ENCODE results near the gene SBNO1.
"Not testable (repeated sequence)": the region's sequence is repeated elsewhere in the genome, so short reads cannot be mapped to it uniquely, and the experiment has no call there.

The SBNO1 gene

DNA sequence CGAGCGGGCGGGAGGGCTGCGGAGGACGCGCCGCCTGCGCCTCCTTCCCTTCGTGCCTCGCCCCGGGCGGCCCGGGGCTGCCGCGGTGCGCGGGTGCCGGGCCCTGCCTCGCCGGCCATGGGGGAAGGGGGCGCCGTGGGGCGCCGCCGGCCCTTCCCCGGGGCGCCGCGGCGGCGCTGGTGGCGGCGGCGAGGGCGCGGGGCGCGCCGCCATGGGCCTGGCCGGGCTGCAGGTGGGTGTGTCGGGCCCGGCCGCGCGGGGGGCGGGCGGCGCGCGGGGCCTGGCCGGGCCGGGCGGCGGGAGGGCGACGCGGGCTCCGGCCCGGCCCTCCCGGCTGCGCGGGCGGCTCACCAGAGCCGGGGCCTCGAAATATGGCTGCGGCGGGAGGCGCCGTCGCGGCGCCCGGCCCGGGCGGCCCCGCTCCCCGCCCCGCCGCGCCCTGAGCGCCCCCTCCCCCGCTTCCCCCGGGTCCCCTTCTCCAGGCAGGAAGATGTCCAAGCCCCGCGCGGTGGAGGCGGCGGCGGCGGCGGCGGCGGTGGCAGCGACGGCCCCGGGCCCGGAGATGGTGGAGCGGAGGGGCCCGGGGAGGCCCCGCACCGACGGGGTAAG is 24.4 kb upstream of the SBNO1 start:
- H3K79me1 ChIP-seq (ENCODE audit: low read length): peaks cover 10% of the 10 kb centered on the region
- H4K12ac ChIP-seq (ENCODE audit: low read depth, low read length): no peak overlapping the region
- no peak overlapping the region for H2AFZ ChIP-seq (ENCODE audit: insufficient read depth, low read length, poor library complexity)
- H2BK5ac ChIP-seq (ENCODE audit: low read depth, low read length, poor library complexity): peak overlapping the region; percentile 77
- no peak overlapping the region for H3K23ac ChIP-seq (ENCODE audit: low read length)
- H2BK120ac ChIP-seq (ENCODE audit: insufficient read depth, low read length, poor library complexity): no peak overlapping the region
- WGBS (ENCODE audit: extremely low coverage, insufficient coverage, insufficient read length): no CpG with 5 or more reads among the region's 102 CpGs
- peak overlapping the region; percentile 68 for H3K14ac ChIP-seq (ENCODE audit: low read length)
- peaks cover 24 to 27% of the 10 kb centered on the region in 2 experiments for H3K36me3 ChIP-seq (ENCODE audit: control insufficient read depth in 1 of 2, insufficient read depth in 2 of 2, low read length in 2 of 2)
- peaks cover 5% of the 10 kb centered on the region for H3K79me2 ChIP-seq (ENCODE audit: control insufficient read depth, insufficient read depth, low read length, poor library complexity)
- H2BK12ac ChIP-seq (ENCODE audit: low read length): no peak overlapping the region
- H3K18ac ChIP-seq (ENCODE audit: low read length): peak overlapping the region; percentile 81
- H3K4me3 ChIP-seq (ENCODE audit: low read depth, low read length): peak overlapping the region; percentile 77
- H3K4me1 ChIP-seq (ENCODE audit: control insufficient read depth in 1 of 2, insufficient read depth in 2 of 2, low read length in 2 of 2): peaks cover 11 to 14% of the 10 kb centered on the region in 2 experiments
- H3K9me3 ChIP-seq (ENCODE audit: insufficient read depth, low read depth, low read length): no peaks in the 10 kb centered on the region
- no peak overlapping the region for H2AK5ac ChIP-seq (ENCODE audit: low read length)
- no peak overlapping the region for H3K4ac ChIP-seq (ENCODE audit: low read depth, low read length)
- H4K8ac ChIP-seq (ENCODE audit: low read depth, low read length): no peak overlapping the region
- H3K27me3 ChIP-seq (ENCODE audit: insufficient read depth, low read length): no peaks in the 10 kb centered on the region
- DNase-seq: no peak
- H3K9ac ChIP-seq (ENCODE audit: low read length): peak overlapping the region; percentile 96
- peak overlapping the region; percentile 82 for H3K4me2 ChIP-seq (ENCODE audit: low read length)
- peak overlapping the region; percentile 84 for H4K91ac ChIP-seq (ENCODE audit: low read depth, low read length)
- H3K27ac ChIP-seq (ENCODE audit: low read depth, low read length): peak overlapping the region; percentile 70

DNA sequence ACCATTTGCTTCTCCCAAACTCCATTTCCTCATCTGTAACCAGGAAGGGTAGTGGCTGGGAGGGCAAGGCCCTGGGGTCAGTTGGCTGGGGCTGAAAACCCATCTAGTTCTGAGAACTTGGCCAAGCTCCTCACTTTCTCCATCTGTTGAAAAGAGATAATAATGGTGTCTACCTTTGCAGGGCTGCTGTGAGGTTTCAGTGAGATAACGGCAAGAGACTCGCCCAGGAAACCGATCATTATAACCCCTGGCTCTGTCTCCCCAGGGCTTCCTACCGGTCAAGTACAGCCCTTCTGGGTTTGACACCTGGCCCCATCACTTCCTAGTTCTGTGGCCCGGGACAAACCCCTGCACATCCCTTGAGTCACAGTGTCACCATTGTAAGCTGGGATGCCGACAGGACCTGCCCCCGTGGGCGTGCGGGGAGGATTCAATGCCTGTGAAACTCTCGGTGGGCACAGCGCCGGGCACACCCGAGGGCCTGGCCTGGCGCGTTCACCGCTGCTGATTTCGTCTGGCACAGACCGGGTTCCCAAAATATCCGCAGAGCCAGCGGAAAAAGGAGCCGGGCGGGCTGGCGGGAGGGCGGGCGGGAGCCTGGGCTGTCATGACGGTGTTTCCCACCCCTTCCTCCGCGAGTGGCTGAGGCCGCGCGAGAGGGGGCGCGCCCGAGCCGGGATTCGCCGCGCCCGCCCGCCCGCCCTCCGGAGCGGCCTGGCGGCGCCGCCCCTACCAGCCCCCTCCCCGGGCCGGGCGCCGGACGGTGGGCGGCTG is 23.7 kb upstream of the SBNO1 start:
- Histone ChIP-seq H3K14ac (ENCODE audit: low read length) (peak overlapping the region; percentile 33), H2AFZ (ENCODE audit: insufficient read depth, low read length, poor library complexity) (peak overlapping the region; percentile 33), H3K9ac (ENCODE audit: low read length) (peak overlapping the region; percentile 21), H2BK120ac (ENCODE audit: insufficient read depth, low read length, poor library complexity) (peak overlapping the region; percentile 41), H4K91ac (ENCODE audit: low read depth, low read length) (peak overlapping the region; percentile 58), H3K79me1 (ENCODE audit: low read length) (peaks cover 11% of the 10 kb centered on the region), H3K9me3 (ENCODE audit: insufficient read depth, low read depth, low read length) (no peaks in the 10 kb centered on the region), H3K4ac (ENCODE audit: low read depth, low read length) (peak overlapping the region; percentile 3), H3K18ac (ENCODE audit: low read length) (peak overlapping the region; percentile 25), H4K12ac (ENCODE audit: low read depth, low read length) (no peak overlapping the region), H3K23ac (ENCODE audit: low read length) (no peak overlapping the region), H3K4me3 (ENCODE audit: low read depth, low read length) (peak overlapping the region; percentile 77), H2AK5ac (ENCODE audit: low read length) (no peak overlapping the region), H3K4me1 (ENCODE audit: control insufficient read depth in 1 of 2, insufficient read depth in 2 of 2, low read length in 2 of 2) (peaks cover 11 to 14% of the 10 kb centered on the region in 2 experiments), H2BK5ac (ENCODE audit: low read depth, low read length, poor library complexity) (peak overlapping the region; percentile 29), H3K4me2 (ENCODE audit: low read length) (peak overlapping the region; percentile 86), H3K27me3 (ENCODE audit: insufficient read depth, low read length) (no peaks in the 10 kb centered on the region), H2BK12ac (ENCODE audit: low read length) (peak overlapping the region; percentile 69), H4K8ac (ENCODE audit: low read depth, low read length) (peak overlapping the region; percentile 56), H3K36me3 (ENCODE audit: control insufficient read depth in 1 of 2, insufficient read depth in 2 of 2, low read length in 2 of 2) (peaks cover 21 to 26% of the 10 kb centered on the region in 2 experiments), H3K27ac (ENCODE audit: low read depth, low read length) (peak overlapping the region; percentile 78), H3K79me2 (ENCODE audit: control insufficient read depth, insufficient read depth, low read length, poor library complexity) (peaks cover 6% of the 10 kb centered on the region)
- WGBS (ENCODE audit: extremely low coverage, insufficient coverage, insufficient read length): no CpG with 5 or more reads among the region's 52 CpGs
- peak; percentile 55 to 80 for DNase-seq

DNA sequence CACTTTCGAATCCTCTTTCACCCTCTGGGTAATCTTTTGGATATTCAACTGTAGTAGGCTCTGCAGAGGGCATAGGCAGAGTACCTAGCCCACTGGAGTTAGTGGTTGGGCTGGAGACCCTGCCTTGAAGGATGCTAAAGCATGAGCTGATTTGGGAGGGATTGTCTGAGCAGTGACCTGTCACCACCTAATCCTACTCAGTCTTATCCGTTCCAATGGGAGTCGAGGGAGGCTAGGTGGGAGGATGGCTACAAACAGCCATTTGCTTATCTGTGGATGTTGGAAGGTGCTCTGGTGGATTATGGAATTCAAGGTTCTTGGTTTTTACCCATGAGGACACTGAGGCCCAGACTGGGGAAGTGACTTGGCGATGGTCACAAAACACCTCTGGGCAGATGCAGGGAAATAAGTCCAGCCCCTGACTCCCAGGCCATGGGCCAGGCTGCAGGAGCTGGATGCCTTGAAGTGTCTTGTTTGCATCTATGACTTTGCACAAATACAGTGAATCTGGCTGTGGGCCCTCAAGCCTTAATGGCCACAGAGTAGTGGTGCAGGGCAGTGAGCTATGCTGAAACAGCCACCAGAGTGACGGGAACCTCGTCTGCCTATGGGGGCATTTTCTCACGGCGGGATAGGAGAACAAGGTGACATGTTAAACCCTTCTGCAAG is 23.0 kb upstream of the SBNO1 start:
- H3K79me1 ChIP-seq (ENCODE audit: low read length): peaks cover 14% of the 10 kb centered on the region
- no peak overlapping the region for H3K9ac ChIP-seq (ENCODE audit: low read length)
- H3K27me3 ChIP-seq (ENCODE audit: insufficient read depth, low read length): no peaks in the 10 kb centered on the region
- H3K27ac ChIP-seq (ENCODE audit: low read depth, low read length): no peak overlapping the region
- H2AFZ ChIP-seq (ENCODE audit: insufficient read depth, low read length, poor library complexity): no peak overlapping the region
- H3K14ac ChIP-seq (ENCODE audit: low read length): no peak overlapping the region
- H3K4me1 ChIP-seq (ENCODE audit: control insufficient read depth in 1 of 2, insufficient read depth in 2 of 2, low read length in 2 of 2): peaks cover 11 to 16% of the 10 kb centered on the region in 2 experiments
- no peak overlapping the region for H2BK5ac ChIP-seq (ENCODE audit: low read depth, low read length, poor library complexity)
- no peak overlapping the region for H2BK120ac ChIP-seq (ENCODE audit: insufficient read depth, low read length, poor library complexity)
- no peak overlapping the region for H4K12ac ChIP-seq (ENCODE audit: low read depth, low read length)
- H3K4me2 ChIP-seq (ENCODE audit: low read length): peak overlapping the region; percentile 86
- H3K79me2 ChIP-seq (ENCODE audit: control insufficient read depth, insufficient read depth, low read length, poor library complexity): peaks cover 8% of the 10 kb centered on the region
- H3K4ac ChIP-seq (ENCODE audit: low read depth, low read length): no peak overlapping the region
- WGBS (ENCODE audit: extremely low coverage, insufficient coverage, insufficient read length): no CpG with 5 or more reads among the region's 8 CpGs
- no peak overlapping the region for H3K18ac ChIP-seq (ENCODE audit: low read length)
- H2BK12ac ChIP-seq (ENCODE audit: low read length): no peak overlapping the region
- no peak overlapping the region for H4K91ac ChIP-seq (ENCODE audit: low read depth, low read length)
- DNase-seq: no peak
- no peak overlapping the region for H3K23ac ChIP-seq (ENCODE audit: low read length)
- H4K8ac ChIP-seq (ENCODE audit: low read depth, low read length): no peak overlapping the region
- peaks cover 20 to 21% of the 10 kb centered on the region in 2 experiments for H3K36me3 ChIP-seq (ENCODE audit: control insufficient read depth in 1 of 2, insufficient read depth in 2 of 2, low read length in 2 of 2)
- H3K9me3 ChIP-seq (ENCODE audit: insufficient read depth, low read depth, low read length): no peaks in the 10 kb centered on the region
- no peak overlapping the region for H3K4me3 ChIP-seq (ENCODE audit: low read depth, low read length)
- H2AK5ac ChIP-seq (ENCODE audit: low read length): no peak overlapping the region

DNA sequence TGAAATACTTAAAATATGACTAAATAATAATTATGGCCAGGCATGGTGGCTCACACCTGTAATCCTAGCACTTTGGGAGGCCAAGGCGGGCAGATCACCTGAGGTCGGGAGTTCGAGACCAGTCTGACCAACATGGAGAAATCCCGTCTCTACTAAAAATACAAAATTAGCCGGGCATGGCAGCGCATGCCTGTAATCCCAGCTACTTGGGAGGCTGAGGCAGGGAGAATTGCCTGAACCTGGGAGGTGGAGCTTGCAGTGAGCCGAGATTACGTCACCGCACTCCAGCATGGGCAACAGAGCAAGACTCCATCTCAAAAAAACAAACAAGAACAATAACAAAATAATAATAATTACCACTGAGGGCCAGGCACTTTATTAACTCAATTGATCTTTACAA is 20.9 kb upstream of the SBNO1 start:
- Histone ChIP-seq H3K4me1 (ENCODE audit: control insufficient read depth in 1 of 2, insufficient read depth in 2 of 2, low read length in 2 of 2) (peaks cover 11 to 13% of the 10 kb centered on the region in 2 experiments), H3K79me1 (ENCODE audit: low read length) (peaks cover 14% of the 10 kb centered on the region)
- H4K12ac ChIP-seq (ENCODE audit: low read depth, low read length); H2AFZ ChIP-seq (ENCODE audit: insufficient read depth, low read length, poor library complexity); H3K23ac ChIP-seq (ENCODE audit: low read length); H3K36me3 ChIP-seq (ENCODE audit: control insufficient read depth in 1 of 2, insufficient read depth in 2 of 2, low read length in 2 of 2); H2BK5ac ChIP-seq (ENCODE audit: low read depth, low read length, poor library complexity); H2BK12ac ChIP-seq (ENCODE audit: low read length); H3K4me3 ChIP-seq (ENCODE audit: low read depth, low read length); H3K4ac ChIP-seq (ENCODE audit: low read depth, low read length); H3K4me2 ChIP-seq (ENCODE audit: low read length); H2AK5ac ChIP-seq (ENCODE audit: low read length); H3K9ac ChIP-seq (ENCODE audit: low read length); H4K91ac ChIP-seq (ENCODE audit: low read depth, low read length); H3K27ac ChIP-seq (ENCODE audit: low read depth, low read length); H3K9me3 ChIP-seq (ENCODE audit: insufficient read depth, low read depth, low read length); H3K14ac ChIP-seq (ENCODE audit: low read length); H3K79me2 ChIP-seq (ENCODE audit: control insufficient read depth, insufficient read depth, low read length, poor library complexity); H3K18ac ChIP-seq (ENCODE audit: low read length); DNase-seq; H3K27me3 ChIP-seq (ENCODE audit: insufficient read depth, low read length); H2BK120ac ChIP-seq (ENCODE audit: insufficient read depth, low read length, poor library complexity); H4K8ac ChIP-seq (ENCODE audit: low read depth, low read length): not testable (repeated sequence)
- WGBS (ENCODE audit: extremely low coverage, insufficient coverage, insufficient read length): no CpG with 5 or more reads among the region's 9 CpGs
